T-helper 2 cell (primary cell): ENCODE results near the gene EFNA5.

Source experiments
- DNase-seq, 5 experiments: peaks; one replicate each; pipeline versions ENCODE4 v3.0.0 to v3.0.0-alpha.2; 2012 to 2022
- total RNA-seq, 2 donors: gene quantifications; one replicate each; lab custom pipeline; 2026; lab: John Stamatoyannopoulos, UW

EFNA5 gene
- total RNA-seq = 0 to 0.40 reads per million in 2 donors

GRCh38 chr5:107670932-107671741 lies at the start of gene EFNA5:
Gene EFNA5, minus strand, starts transcription at chr5:107670937.
- DNase-seq = peak in 2 of 5 experiments; percentile 23 to 52

- no peak for DNase-seq
Observed at GRCh38 chr5:107719034-107719606, 48.4 kb upstream of the EFNA5 start.

GRCh38 chr5:107717816-107718215 lies 47.1 kb upstream of the EFNA5 start:
- no peak for DNase-seq

- DNase-seq = peak in 1 of 5 experiments; percentile 44
Observed at GRCh38 chr5:107713228-107713627, 42.5 kb upstream of the EFNA5 start.

- no peak for DNase-seq
Observed at GRCh38 chr5:107712359-107712870, 41.7 kb upstream of the EFNA5 start.

- no peak for DNase-seq
Observed at GRCh38 chr5:107705402-107706014, 34.8 kb upstream of the EFNA5 start.

- no peak for DNase-seq
Observed at GRCh38 chr5:107704681-107705401, 34.1 kb upstream of the EFNA5 start.

- no peak for DNase-seq
Observed at GRCh38 chr5:107700481-107700880, 29.7 kb upstream of the EFNA5 start.

GRCh38 chr5:107699425-107699824 lies 28.7 kb upstream of the EFNA5 start:
- no peak for DNase-seq

GRCh38 chr5:107698286-107698685 lies 27.5 kb upstream of the EFNA5 start:
- no peak for DNase-seq

- no peak for DNase-seq
Observed at GRCh38 chr5:107696498-107696897, 25.8 kb upstream of the EFNA5 start.

GRCh38 chr5:107696080-107696479 lies 25.3 kb upstream of the EFNA5 start:
- DNase-seq = no peak

GRCh38 chr5:107687937-107688336 lies 17.2 kb upstream of the EFNA5 start:
- DNase-seq = no peak

GRCh38 chr5:107687404-107687803 lies 16.7 kb upstream of the EFNA5 start:
- no peak for DNase-seq

GRCh38 chr5:107682533-107682932 lies 11.8 kb upstream of the EFNA5 start:
- DNase-seq = no peak

GRCh38 chr5:107680799-107681198 lies 10.1 kb upstream of the EFNA5 start:
- DNase-seq = no peak

- no peak for DNase-seq
Observed at GRCh38 chr5:107680099-107680498, 9.4 kb upstream of the EFNA5 start.

- DNase-seq = peak in 1 of 5 experiments; percentile 9
Observed at GRCh38 chr5:107676702-107677101, 6.0 kb upstream of the EFNA5 start.

GRCh38 chr5:107675201-107675600 lies 4.5 kb upstream of the EFNA5 start:
- no peak for DNase-seq

- no peak for DNase-seq
Observed at GRCh38 chr5:107674655-107675054, 3.9 kb upstream of the EFNA5 start.

- DNase-seq = peak in 4 of 5 experiments; percentile 36 to 65 (median 48)
Observed at GRCh38 chr5:107673368-107674136, 2.8 kb upstream of the EFNA5 start.

GRCh38 chr5:107673039-107673367 lies 2.3 kb upstream of the EFNA5 start:
- peak in 1 of 5 experiments; percentile 16 for DNase-seq
